Large intestine (tissue), 3 donors: ENCODE results near the gene MRPL2. TPM values are rescaled to one million over a fixed set of nuclear protein-coding genes. Genes with fewer than 3 reads are reported as not detected.
"Not testable (repeated sequence)": the region's sequence is repeated elsewhere in the genome, so short reads cannot be mapped to it uniquely, and the experiment has no call there.

Experiments used
- DNase-seq, 2 donors: peaks; one replicate each; pipeline versions ENCODE4 v3.0.0 to v3.0.0-alpha.2; 2013
- H3K27ac ChIP-seq: one replicate; pipeline ENCODE4 v1.5.1; 2013; ENCODE audit warnings: low read length
- H3K27me3 ChIP-seq: 2 replicates; pipeline ENCODE4 v1.6.1; 2013; ENCODE audit warnings: low read length; ENCODE audit not compliant: control insufficient read depth, insufficient read depth
- H3K36me3 ChIP-seq: 2 replicates; pipeline ENCODE4 v1.6.1; 2013; ENCODE audit warnings: low read length; ENCODE audit not compliant: control insufficient read depth, insufficient read depth
- H3K4me1 ChIP-seq: one replicate; pipeline ENCODE4 v1.6.1; 2013; ENCODE audit warnings: low read length; ENCODE audit not compliant: control insufficient read depth, insufficient read depth
- H3K4me3 ChIP-seq: one replicate; pipeline ENCODE4 v1.5.1; 2013; ENCODE audit warnings: low read length
- H3K9me3 ChIP-seq: one replicate; pipeline ENCODE4 v1.6.1; 2013; ENCODE audit warnings: mild to moderate bottlenecking, low read depth, low read length, moderate library complexity; ENCODE audit not compliant: control insufficient read depth
- WGBS: methylation state at CpG from one replicate; pipeline ENCODE4 v1.1.5; 2013; ENCODE audit warnings: low lambda C conversion rate; ENCODE audit not compliant: insufficient coverage; 5-methylcytosine and 5-hydroxymethylcytosine counted together
- polyA plus RNA-seq: library from polyadenylated mRNA; unstranded; fragments of 120-200 nt; gene quantifications from one replicate; pipeline ENCODE4 v1.2.1, GENCODE V29; 2013

Gene MRPL2
- polyA plus RNA-seq, 1 donor, result 56.1 TPM

DNA sequence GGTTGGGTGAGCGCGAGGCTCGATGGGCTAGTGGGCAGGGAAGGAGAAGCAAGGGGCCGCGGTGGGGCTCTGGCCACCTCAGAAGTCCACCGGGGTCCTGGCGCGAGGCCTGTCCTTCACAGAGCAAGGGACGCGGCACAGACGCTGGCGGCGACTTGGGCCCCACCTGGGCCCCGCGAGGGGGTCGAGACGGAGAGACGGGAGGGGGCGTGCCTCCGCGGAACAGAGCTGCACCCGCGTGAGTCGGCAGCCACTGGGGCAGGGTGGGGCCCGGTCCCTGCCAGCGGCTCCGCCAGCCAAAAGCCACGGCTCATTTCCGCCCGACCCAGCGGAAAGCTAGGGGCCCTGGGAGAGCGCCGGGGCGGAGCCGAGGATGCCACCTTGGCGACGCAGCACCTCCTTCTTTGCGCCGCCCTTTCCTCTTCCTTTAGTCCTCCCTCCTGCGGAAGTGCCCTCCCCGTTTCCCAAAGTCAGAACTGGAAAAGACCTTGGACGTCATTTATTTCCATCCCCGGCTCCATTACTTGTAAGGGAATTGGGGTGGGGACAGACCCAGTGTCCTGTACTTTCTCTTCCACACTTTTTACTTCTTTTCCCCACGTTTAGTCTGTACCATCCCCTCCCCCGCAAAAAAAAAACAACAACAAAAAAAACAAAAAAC lies 5.6 kb downstream of the MRPL2 start, which contains the start of gene CUL7:
Gene CUL7 (minus strand): TSS at position 307 of the 661 bp plus-strand sequence. CDS start 1,063 bp downstream, outside the sequence.
- Histone ChIP-seq H3K4me3 (peak within 1 kb of the TSS; percentile 85), H3K9me3 (no peaks in the 10 kb centered on the region), H3K4me1 (peaks cover 25% of the 10 kb centered on the region), H3K36me3 (peaks cover 50% of the 10 kb centered on the region), H3K27ac (peak within 1 kb of the TSS; percentile 91), H3K27me3 (no peaks in the 10 kb centered on the region)
- no CpG with 5 or more reads among the region's 45 CpGs for WGBS
- DNase-seq, result peak; percentile 95 to 98

DNA sequence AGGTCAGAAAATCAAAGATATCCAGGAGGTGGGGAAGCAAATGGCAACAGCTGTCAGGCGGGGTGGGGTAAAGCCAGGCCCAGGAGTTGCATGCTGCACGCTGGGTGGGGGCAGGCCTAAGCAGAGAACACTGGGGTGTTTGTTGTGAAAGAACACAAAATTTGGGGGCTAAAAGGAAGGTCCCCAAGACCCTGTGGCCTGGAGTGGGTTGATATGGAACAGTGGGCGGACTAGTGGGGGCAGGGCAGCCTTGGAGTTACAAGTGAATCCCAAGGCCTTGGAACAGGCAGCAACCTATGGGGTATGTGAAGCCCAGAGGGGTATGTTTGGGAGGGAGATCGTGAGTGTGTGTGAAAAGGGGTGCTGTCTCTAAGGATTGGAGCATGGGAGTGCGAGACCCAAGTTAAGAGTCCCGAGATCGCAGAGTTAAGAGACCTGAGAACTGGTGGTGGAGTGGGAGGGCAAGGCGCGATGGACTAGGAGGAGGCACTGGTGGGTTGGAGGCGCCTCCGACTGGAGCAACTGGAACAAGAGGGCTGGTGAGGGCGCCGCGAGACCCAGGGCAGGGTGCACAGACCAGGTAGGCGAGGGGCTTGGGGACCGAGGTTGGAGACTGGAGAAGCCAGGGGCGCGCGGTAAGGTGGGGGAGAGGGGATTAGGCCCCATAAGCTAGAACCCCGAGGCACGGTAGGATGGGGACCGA lies 6.2 kb downstream of the MRPL2 start:
- 40% methylated on average over 1 of the region's 22 CpGs for WGBS
- Histone ChIP-seq H3K4me3 (peak overlapping the region; percentile 85), H3K36me3 (peaks cover 54% of the 10 kb centered on the region), H3K4me1 (peaks cover 18% of the 10 kb centered on the region), H3K9me3 (no peaks in the 10 kb centered on the region), H3K27me3 (no peaks in the 10 kb centered on the region), H3K27ac (peak overlapping the region; percentile 91)
- peak in 1 of 2 donors; percentile 66 for DNase-seq

- peak overlapping the region; percentile 85 for H3K4me3 ChIP-seq
- H3K9me3 ChIP-seq, result no peaks in the 10 kb centered on the region
- peaks cover 16% of the 10 kb centered on the region for H3K4me1 ChIP-seq
- no peaks in the 10 kb centered on the region for H3K27me3 ChIP-seq
- WGBS, result 60% methylated on average over 1 of the region's 19 CpGs
- DNase-seq, result no peak
- H3K36me3 ChIP-seq, result peaks cover 55% of the 10 kb centered on the region
- H3K27ac ChIP-seq, result peak overlapping the region; percentile 91
These were observed 6.9 kb downstream of the MRPL2 start for GRCh38 chr6:43052225-43052841.

GRCh38 chr6:43050981-43051380 lies 8.3 kb downstream of the MRPL2 start:
- no peak overlapping the region for H3K27ac ChIP-seq
- H3K9me3 ChIP-seq, result no peaks in the 10 kb centered on the region
- no peak for DNase-seq
- no CpG with 5 or more reads among the region's 17 CpGs for WGBS
- H3K4me1 ChIP-seq, result peaks cover 16% of the 10 kb centered on the region
- no peak overlapping the region for H3K4me3 ChIP-seq
- H3K27me3 ChIP-seq, result no peaks in the 10 kb centered on the region
- H3K36me3 ChIP-seq, result peaks cover 62% of the 10 kb centered on the region

GRCh38 chr6:43047998-43048397 lies 11.2 kb downstream of the MRPL2 start:
- H3K4me1 ChIP-seq, result peaks cover 12% of the 10 kb centered on the region
- WGBS, result no CpG with 5 or more reads among the region's 7 CpGs
- no peak overlapping the region for H3K4me3 ChIP-seq
- H3K9me3 ChIP-seq, result no peaks in the 10 kb centered on the region
- no peak for DNase-seq
- no peaks in the 10 kb centered on the region for H3K27me3 ChIP-seq
- peaks cover 78% of the 10 kb centered on the region for H3K36me3 ChIP-seq
- H3K27ac ChIP-seq, result no peak overlapping the region

GRCh38 chr6:43045371-43045930 lies 13.8 kb downstream of the MRPL2 start:
- Histone ChIP-seq H3K9me3 (no peaks in the 10 kb centered on the region), H3K4me1 (no peaks in the 10 kb centered on the region), H3K27me3 (no peaks in the 10 kb centered on the region), H3K4me3 (no peak overlapping the region), H3K27ac (no peak overlapping the region), H3K36me3 (peaks cover 83% of the 10 kb centered on the region)
- no peak for DNase-seq
- 100% methylated on average over 2 of the region's 11 CpGs for WGBS

DNA sequence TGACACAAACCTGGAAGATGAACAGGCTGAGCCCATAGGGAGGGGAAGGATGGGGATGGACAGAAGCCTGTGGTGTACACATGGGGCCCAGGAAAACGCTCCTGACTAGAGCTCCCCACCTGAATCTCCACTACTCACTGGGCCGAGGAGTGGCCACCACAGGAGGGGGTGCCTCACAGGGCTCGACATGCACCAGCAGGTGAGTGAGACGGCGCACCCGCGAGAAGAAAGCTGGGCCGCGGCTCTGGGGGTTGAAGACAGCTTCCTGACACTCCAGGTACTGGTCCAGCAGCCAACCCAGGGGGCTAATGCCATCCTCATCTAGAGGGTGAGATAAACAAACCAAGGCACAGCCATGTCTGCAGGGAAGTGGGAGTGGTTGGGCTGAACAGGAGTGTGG lies 15.9 kb downstream of the MRPL2 start:
- Histone ChIP-seq H3K4me3 (no peak overlapping the region), H3K9me3 (no peaks in the 10 kb centered on the region), H3K4me1 (no peaks in the 10 kb centered on the region), H3K36me3 (peaks cover 86% of the 10 kb centered on the region), H3K27ac (no peak overlapping the region), H3K27me3 (no peaks in the 10 kb centered on the region)
- WGBS, result no CpG with 5 or more reads among the region's 9 CpGs
- no peak for DNase-seq

DNA sequence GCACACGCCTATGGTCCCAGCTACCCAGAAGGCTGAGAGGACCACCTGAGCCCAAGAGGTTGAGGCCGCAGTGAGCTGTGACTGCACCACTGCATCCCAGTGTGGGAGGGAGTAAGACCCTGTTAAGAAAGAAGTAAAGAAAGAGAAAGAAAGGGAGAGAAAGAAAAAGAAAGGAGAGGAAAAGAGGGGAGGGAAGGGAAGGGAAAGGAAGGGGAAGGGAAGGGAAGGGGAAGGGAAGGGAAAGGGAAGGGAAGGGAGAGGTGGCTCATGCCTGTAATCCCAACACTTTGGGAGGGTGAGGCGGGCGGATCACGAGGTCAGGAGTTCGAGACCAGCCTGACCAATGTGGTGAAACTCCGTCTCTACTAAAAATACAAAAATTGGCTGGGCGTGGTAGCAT lies 17.8 kb downstream of the MRPL2 start:
- peaks cover 86% of the 10 kb centered on the region for H3K36me3 ChIP-seq
- H3K4me3 ChIP-seq, H3K4me1 ChIP-seq, H3K9me3 ChIP-seq, DNase-seq, H3K27ac ChIP-seq, H3K27me3 ChIP-seq: not testable (repeated sequence)
- 17% methylated on average over 1 of the region's 8 CpGs for WGBS

- Histone ChIP-seq H3K27me3 (no peaks in the 10 kb centered on the region), H3K4me1 (peaks cover 10% of the 10 kb centered on the region), H3K36me3 (peaks cover 84% of the 10 kb centered on the region), H3K4me3 (no peak overlapping the region), H3K9me3 (no peaks in the 10 kb centered on the region), H3K27ac (no peak overlapping the region)
- no CpG with 5 or more reads among the region's 18 CpGs for WGBS
- DNase-seq, result no peak
These were observed 18.5 kb downstream of the MRPL2 start for GRCh38 chr6:43040542-43041257.

- no peaks in the 10 kb centered on the region for H3K9me3 ChIP-seq
- no peak overlapping the region for H3K27ac ChIP-seq
- no peak overlapping the region for H3K4me3 ChIP-seq
- no peaks in the 10 kb centered on the region for H3K27me3 ChIP-seq
- peaks cover 22% of the 10 kb centered on the region for H3K4me1 ChIP-seq
- no CpG with 5 or more reads among the region's 9 CpGs for WGBS
- peak in 1 of 2 donors; percentile 30 for DNase-seq
- H3K36me3 ChIP-seq, result peaks cover 81% of the 10 kb centered on the region
These were observed 20.5 kb downstream of the MRPL2 start for GRCh38 chr6:43038727-43039126.
